ENCODE results near the gene USP2. TPM values are rescaled to one million over a fixed set of nuclear protein-coding genes. Genes with fewer than 3 reads are reported as not detected.

Gene USP2
- total RNA-seq, 2 donors from 2014 or later, result 38.9 to 58.7 TPM

DNA sequence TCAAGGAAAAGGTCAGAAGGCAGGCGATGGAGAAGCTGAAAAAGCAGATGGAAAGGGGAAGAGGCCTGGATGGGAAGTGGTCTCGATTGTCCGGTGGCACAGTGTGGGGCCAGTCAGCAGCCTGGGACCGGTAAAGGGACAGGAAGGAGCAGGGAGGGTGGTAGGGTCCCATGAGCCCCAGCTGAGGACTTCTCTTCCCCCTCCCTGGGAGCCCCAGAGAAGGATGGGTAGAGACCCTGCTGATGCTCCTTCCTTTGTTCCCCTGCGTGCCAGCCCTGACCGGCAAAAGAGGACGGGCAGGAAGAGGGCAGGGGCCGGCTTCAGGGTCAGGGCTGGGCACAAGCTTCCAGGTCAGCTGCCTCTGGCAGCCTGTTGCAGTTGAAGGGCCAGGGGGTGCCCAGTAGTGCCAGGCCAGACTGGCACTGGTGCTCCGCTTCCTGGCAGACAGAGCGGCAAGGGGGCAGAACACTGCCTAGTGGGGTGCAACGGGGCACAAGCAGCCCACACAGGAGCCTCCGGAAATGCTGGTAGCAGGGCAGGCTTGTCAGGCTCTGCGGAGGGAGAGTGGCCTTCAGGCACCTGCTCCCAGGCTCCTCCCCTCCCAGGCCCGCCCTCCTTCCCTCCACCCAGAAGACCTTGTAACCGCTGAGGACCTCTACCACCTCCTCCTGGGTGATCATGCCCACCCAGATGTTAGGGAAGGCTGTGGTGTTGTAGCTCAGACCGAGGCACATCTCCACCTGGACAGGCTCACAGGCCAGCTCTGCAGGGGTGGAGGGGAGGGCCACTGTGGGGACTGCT, 40.1 kb downstream of the USP2 start:
- Histone ChIP-seq H3K27ac (peak overlapping the region; percentile 97 to 98), H3K4me3 (peak overlapping the region in 1 of 2 donors; percentile 82), H3K36me3 (no peaks in the 10 kb centered on the region), H3K9me3 (no peaks in the 10 kb centered on the region), H3K4me1 (peaks cover 0 to 51% of the 10 kb centered on the region in 2 donors), H3K27me3 (no peaks in the 10 kb centered on the region)
- TF ChIP-seq, protein P1, sequence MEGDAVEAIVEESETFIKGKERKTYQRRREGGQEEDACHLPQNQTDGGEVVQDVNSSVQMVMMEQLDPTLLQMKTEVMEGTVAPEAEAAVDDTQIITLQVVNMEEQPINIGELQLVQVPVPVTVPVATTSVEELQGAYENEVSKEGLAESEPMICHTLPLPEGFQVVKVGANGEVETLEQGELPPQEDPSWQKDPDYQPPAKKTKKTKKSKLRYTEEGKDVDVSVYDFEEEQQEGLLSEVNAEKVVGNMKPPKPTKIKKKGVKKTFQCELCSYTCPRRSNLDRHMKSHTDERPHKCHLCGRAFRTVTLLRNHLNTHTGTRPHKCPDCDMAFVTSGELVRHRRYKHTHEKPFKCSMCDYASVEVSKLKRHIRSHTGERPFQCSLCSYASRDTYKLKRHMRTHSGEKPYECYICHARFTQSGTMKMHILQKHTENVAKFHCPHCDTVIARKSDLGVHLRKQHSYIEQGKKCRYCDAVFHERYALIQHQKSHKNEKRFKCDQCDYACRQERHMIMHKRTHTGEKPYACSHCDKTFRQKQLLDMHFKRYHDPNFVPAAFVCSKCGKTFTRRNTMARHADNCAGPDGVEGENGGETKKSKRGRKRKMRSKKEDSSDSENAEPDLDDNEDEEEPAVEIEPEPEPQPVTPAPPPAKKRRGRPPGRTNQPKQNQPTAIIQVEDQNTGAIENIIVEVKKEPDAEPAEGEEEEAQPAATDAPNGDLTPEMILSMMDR (IDR thresholded peaks at IDR 0.05), result no peak
- DNase-seq (ENCODE audit: low spot score), result no peak

GRCh38 chr11:119340335-119341221, 40.9 kb downstream of the USP2 start, which contains the start of gene C1QTNF5:
C1QTNF5 (minus strand) TSS chr11:119340883; CDS start chr11:119340397, 486 bp downstream.
- DNase-seq (ENCODE audit: low spot score), result peak; percentile 91

GRCh38 chr11:119339589-119340334, 41.7 kb downstream of the USP2 start:
- H3K9me3 ChIP-seq, result no peaks in the 10 kb centered on the region
- no peaks in the 10 kb centered on the region for H3K36me3 ChIP-seq
- peak overlapping the region; percentile 76 to 82 for H3K4me3 ChIP-seq
- peaks cover 0 to 67% of the 10 kb centered on the region in 2 donors for H3K4me1 ChIP-seq
- no peak for DNase-seq (ENCODE audit: low spot score)
- peak overlapping the region; percentile 97 to 98 for H3K27ac ChIP-seq
- TF ChIP-seq, protein P1 (IDR thresholded peaks at IDR 0.05), result peak; percentile 97 to 98
- H3K27me3 ChIP-seq, result no peaks in the 10 kb centered on the region

More at GRCh38 chr11:119340335-119341221, 40.9 kb downstream of the USP2 start, which contains the start of gene C1QTNF5:
- Histone ChIP-seq H3K4me1 (peaks cover 0 to 59% of the 10 kb centered on the region in 2 donors), H3K9me3 (no peaks in the 10 kb centered on the region), H3K27ac (peak within 1 kb of the TSS; percentile 97 to 98), H3K4me3 (peak within 1 kb of the TSS; percentile 76 to 82), H3K36me3 (no peaks in the 10 kb centered on the region), H3K27me3 (no peaks in the 10 kb centered on the region)
- TF ChIP-seq, protein P1 (IDR thresholded peaks at IDR 0.05), result no peak

DNA sequence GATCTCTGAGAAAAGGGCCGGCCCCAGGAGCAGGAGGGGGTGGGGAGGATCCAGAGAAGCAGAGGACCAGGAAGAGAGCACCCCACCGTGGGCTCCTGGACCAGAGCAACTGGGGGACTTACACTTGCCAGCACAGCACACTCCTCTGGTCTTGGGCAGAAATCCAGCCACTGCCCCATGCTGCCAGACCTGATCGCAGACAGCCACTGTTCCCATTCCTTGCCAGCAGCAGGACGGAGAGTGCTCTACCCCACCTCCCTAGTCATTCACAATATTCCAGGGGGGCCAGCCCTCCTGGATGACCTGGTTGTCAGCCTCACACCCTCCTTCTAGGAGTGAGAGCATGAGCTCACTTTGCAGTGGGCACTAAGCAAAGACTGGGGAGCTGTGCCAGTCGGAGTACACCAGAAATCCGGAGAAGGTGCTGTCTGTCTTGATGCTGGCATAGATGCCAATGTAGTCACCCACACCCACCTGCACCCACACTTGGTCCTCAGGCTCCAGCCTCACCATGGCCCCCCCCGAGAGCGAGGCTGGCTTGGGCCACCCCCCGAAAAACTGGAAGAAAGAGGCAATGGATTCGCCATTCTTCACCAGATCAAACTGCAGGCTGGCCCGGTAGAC, 42.4 kb downstream of the USP2 start:
- Histone ChIP-seq H3K27ac (peak overlapping the region; percentile 97 to 98), H3K4me1 (peaks cover 0 to 69% of the 10 kb centered on the region in 2 donors), H3K36me3 (no peaks in the 10 kb centered on the region), H3K9me3 (no peaks in the 10 kb centered on the region), H3K27me3 (no peaks in the 10 kb centered on the region), H3K4me3 (peak overlapping the region; percentile 76 to 82)
- DNase-seq (ENCODE audit: low spot score), result no peak
- TF ChIP-seq, protein P1 (IDR thresholded peaks at IDR 0.05), result no peak

Measured in right atrium auricular region (tissue), 2 donors.